Hepatocyte (in vitro differentiated cells): ENCODE measurements around the gene ZBTB25.

Source experiments
- CTCF ChIP-seq: fragments of 200-600 bp; sonication (generic); IDR thresholded peaks from 2 replicates; pipeline ENCODE4 v1.5.1; 2016; ENCODE audit warnings: antibody characterized with exemption, mild to moderate bottlenecking; ENCODE audit not compliant: poor library complexity
- EZH2 ChIP-seq: fragments of 200-600 bp; sonication (generic); IDR thresholded peaks from 2 replicates; pipeline ENCODE4 v1.6.1; 2016; ENCODE audit warnings: antibody characterized with exemption, mild to moderate bottlenecking, borderline replicate concordance

- TF ChIP-seq CTCF: no peak
- TF ChIP-seq EZH2: no peak
Observed at GRCh38 chr14:64502887-64503433, 678 bp downstream of the ZBTB25 start.
